ENCODE data around the gene ESAM. TPM values are rescaled to one million over a fixed set of nuclear protein-coding genes. Genes with fewer than 3 reads are reported as not detected.

Gene ESAM
- polyA plus RNA-seq, 1 of the 3 experiments (the other 2 are of a cell fraction), result 1.3 TPM

DNA sequence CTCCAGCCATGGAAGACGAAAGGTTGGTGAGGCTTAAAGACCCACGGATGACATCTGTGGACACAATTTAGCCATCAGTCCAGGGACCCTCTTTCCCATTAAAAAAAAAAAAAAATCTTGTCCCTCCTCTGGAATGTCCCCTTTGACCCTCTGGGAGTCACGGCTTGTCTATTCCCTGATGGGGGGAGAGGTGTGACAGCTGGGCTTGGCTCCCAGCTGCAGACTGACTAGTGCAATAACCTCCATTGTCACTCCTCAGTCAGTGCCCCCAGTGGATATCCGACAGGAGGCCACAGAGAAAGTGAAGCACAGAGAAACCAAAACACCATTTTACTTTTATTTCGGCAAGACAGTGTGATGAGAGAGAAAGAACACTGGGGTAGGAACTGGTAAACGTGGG lies 7.4 kb downstream of the ESAM start:
- WGBS (ENCODE audit: low lambda C conversion rate), result 90% methylated on average over 6 of the region's 6 CpGs
- Histone ChIP-seq H3K4me2 (no peak overlapping the region), H3K9me2 (no peaks in the 10 kb centered on the region), H4K20me1 (ENCODE audit: insufficient read depth) (no peaks in the 10 kb centered on the region), H3K9ac (no peak overlapping the region), H3K79me2 (ENCODE audit: insufficient read depth) (no peaks in the 10 kb centered on the region), H3K27ac (ENCODE audit: low read depth in 2 of 2, low read length in 1 of 2) (no peak overlapping the region), H3K27me3 (ENCODE audit: insufficient read depth) (no peaks in the 10 kb centered on the region), H3K36me3 (replicated peaks in 1 of 2; ENCODE audit: control insufficient read depth in 1 of 2, insufficient read depth in 2 of 2, low read length in 1 of 2) (no peaks in the 10 kb centered on the region), H3K9me3 (no peaks in the 10 kb centered on the region), H3K4me1 (ENCODE audit: control insufficient read depth in 1 of 2, insufficient read depth in 2 of 2, low read depth in 1 of 2, low read length in 1 of 2) (no peaks in the 10 kb centered on the region; a peak in 1 of 4 replicates), H3F3A (replicated peaks; ENCODE audit: insufficient read depth) (peaks cover 6% of the 10 kb centered on the region), H3K4me3 (ENCODE audit: low read depth in 2 of 2, low read length in 1 of 2) (no peak overlapping the region), H2AFZ (ENCODE audit: low read depth) (no peak overlapping the region)
- ChIA-PET POLR2A (interaction anchor here (0.6 kb wide), 1 partner anchor 9 kb away, joined by 3 read pairs; no protein-coding TSS in a partner anchor), CTCF (interaction anchor here (1.6 to 5.3 kb wide), 2 partner anchors 9 to 85 kb away, joined by 6 to 31 read pairs; partner anchors contain the start of gene ESAM)
- DNase-seq, result peak; percentile 5
- TF ChIP-seq POLR2AphosphoS5 (IDR thresholded peaks at IDR 0.05; ENCODE audit: low read depth, low read length) (no peak), RFX5 (IDR thresholded peaks at IDR 0.05; ENCODE audit: low read length) (no peak), RCOR1 (IDR thresholded peaks at IDR 0.05; ENCODE audit: low read length) (no peak), SMC3 (IDR thresholded peaks at IDR 0.05; ENCODE audit: low read depth, low read length) (no peak), TEAD4 (IDR thresholded peaks at IDR 0.05; ENCODE audit: borderline replicate concordance, insufficient read depth) (no peak), TCF12 (IDR thresholded peaks at IDR 0.05) (no peak), MEF2A (IDR thresholded peaks at IDR 0.05; ENCODE audit: borderline replicate concordance, low read depth) (no peak), RAD21 (IDR thresholded peaks at IDR 0.05; ENCODE audit: low read length) (no peak), NFIC (IDR thresholded peaks at IDR 0.05; ENCODE audit: borderline replicate concordance) (no peak)
- TF ChIP-seq, protein P1, sequence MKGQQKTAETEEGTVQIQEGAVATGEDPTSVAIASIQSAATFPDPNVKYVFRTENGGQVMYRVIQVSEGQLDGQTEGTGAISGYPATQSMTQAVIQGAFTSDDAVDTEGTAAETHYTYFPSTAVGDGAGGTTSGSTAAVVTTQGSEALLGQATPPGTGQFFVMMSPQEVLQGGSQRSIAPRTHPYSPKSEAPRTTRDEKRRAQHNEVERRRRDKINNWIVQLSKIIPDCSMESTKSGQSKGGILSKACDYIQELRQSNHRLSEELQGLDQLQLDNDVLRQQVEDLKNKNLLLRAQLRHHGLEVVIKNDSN (IDR thresholded peaks at IDR 0.05; ENCODE audit: borderline replicate concordance, low read depth), result no peak

DNA sequence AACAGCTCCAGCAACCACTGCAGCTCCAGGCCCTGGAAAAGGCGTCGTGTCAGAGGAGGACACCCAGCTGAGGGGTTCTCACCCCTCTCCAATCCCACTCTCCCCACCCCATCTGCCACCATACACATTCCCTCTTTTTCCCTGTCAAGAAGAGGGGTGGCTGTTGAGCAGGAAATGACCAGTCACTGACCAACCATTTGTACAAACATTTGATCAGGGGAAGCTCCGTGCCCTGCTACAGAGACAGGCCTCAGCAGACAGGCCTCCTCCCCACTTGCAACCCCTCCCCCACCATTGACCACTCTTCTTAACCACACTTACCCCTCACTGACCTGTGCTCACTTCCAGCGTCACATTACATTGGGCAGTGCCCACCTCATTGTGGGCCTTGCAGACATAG lies 7.8 kb downstream of the ESAM start:
- WGBS (ENCODE audit: low lambda C conversion rate), result 100% methylated on average over 4 of the region's 4 CpGs
- H3F3A ChIP-seq (replicated peaks; ENCODE audit: insufficient read depth), result peaks cover 6% of the 10 kb centered on the region
- H4K20me1 ChIP-seq (ENCODE audit: insufficient read depth), result no peaks in the 10 kb centered on the region
- no peaks in the 10 kb centered on the region for H3K9me3 ChIP-seq
- peak; percentile 19 for DNase-seq
- H3K9me2 ChIP-seq, result no peaks in the 10 kb centered on the region
- no peaks in the 10 kb centered on the region for H3K79me2 ChIP-seq (ENCODE audit: insufficient read depth)
- H3K9ac ChIP-seq, result no peak overlapping the region
- H3K4me1 ChIP-seq (ENCODE audit: control insufficient read depth in 1 of 2, insufficient read depth in 2 of 2, low read depth in 1 of 2, low read length in 1 of 2), result no peaks in the 10 kb centered on the region; a peak in 1 of 4 replicates
- ChIA-PET CTCF (interaction anchor here (0.6 to 5.3 kb wide), 3 partner anchors 9 to 15 kb away, joined by 3 to 31 read pairs (median 3); partner anchors contain the start of genes ESAM and NRGN), POLR2A (interaction anchor here (0.6 kb wide), 1 partner anchor 10 kb away, joined by 3 read pairs; no protein-coding TSS in a partner anchor)
- H3K4me3 ChIP-seq (ENCODE audit: low read depth in 2 of 2, low read length in 1 of 2), result no peak overlapping the region
- no peaks in the 10 kb centered on the region for H3K27me3 ChIP-seq (ENCODE audit: insufficient read depth)
- TF ChIP-seq GABPA (IDR thresholded peaks at IDR 0.05; ENCODE audit: low read depth) (no peak), NFIC (IDR thresholded peaks at IDR 0.05; ENCODE audit: borderline replicate concordance) (no peak), RFX5 (IDR thresholded peaks at IDR 0.05; ENCODE audit: low read length) (no peak), RXRA (IDR thresholded peaks at IDR 0.05; ENCODE audit: borderline replicate concordance, low read depth) (no peak), RCOR1 (IDR thresholded peaks at IDR 0.05; ENCODE audit: low read length) (no peak), YY1 (IDR thresholded peaks at IDR 0.05; ENCODE audit: low read depth) (no peak), FOXJ3 (CRISPR knock-in tag; IDR thresholded peaks at IDR 0.05) (no peak), MXI1 (IDR thresholded peaks at IDR 0.05; ENCODE audit: low read depth, low read length) (no peak), RAD21 (IDR thresholded peaks at IDR 0.05; ENCODE audit: low read length) (no peak), TEAD4 (IDR thresholded peaks at IDR 0.05; ENCODE audit: borderline replicate concordance, insufficient read depth) (no peak), FOXM1 (IDR thresholded peaks at IDR 0.05; ENCODE audit: low read depth) (no peak), TAF1 (IDR thresholded peaks at IDR 0.05; ENCODE audit: borderline replicate concordance, low read depth, low read length) (no peak), GATA2 (CRISPR knock-in tag; IDR thresholded peaks at IDR 0.05) (no peak), CHD2 (IDR thresholded peaks at IDR 0.05; ENCODE audit: low read length, partially characterized antibody) (no peak), MEF2A (IDR thresholded peaks at IDR 0.05; ENCODE audit: borderline replicate concordance, low read depth) (no peak)
- TF ChIP-seq, protein P2, sequence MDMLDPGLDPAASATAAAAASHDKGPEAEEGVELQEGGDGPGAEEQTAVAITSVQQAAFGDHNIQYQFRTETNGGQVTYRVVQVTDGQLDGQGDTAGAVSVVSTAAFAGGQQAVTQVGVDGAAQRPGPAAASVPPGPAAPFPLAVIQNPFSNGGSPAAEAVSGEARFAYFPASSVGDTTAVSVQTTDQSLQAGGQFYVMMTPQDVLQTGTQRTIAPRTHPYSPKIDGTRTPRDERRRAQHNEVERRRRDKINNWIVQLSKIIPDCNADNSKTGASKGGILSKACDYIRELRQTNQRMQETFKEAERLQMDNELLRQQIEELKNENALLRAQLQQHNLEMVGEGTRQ (IDR thresholded peaks at IDR 0.05; ENCODE audit: borderline replicate concordance, low read depth, low read length), result no peak
- TF ChIP-seq, protein P3, sequence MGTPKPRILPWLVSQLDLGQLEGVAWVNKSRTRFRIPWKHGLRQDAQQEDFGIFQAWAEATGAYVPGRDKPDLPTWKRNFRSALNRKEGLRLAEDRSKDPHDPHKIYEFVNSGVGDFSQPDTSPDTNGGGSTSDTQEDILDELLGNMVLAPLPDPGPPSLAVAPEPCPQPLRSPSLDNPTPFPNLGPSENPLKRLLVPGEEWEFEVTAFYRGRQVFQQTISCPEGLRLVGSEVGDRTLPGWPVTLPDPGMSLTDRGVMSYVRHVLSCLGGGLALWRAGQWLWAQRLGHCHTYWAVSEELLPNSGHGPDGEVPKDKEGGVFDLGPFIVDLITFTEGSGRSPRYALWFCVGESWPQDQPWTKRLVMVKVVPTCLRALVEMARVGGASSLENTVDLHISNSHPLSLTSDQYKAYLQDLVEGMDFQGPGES (IDR thresholded peaks at IDR 0.05; ENCODE audit: low read depth, low read length), result no peak
- TF ChIP-seq, protein P1 (IDR thresholded peaks at IDR 0.05; ENCODE audit: borderline replicate concordance, low read depth), result no peak
- H3K36me3 ChIP-seq (replicated peaks in 1 of 2; ENCODE audit: control insufficient read depth in 1 of 2, insufficient read depth in 2 of 2, low read length in 1 of 2), result no peaks in the 10 kb centered on the region
- H2AFZ ChIP-seq (ENCODE audit: low read depth), result no peak overlapping the region
- H3K4me2 ChIP-seq, result no peak overlapping the region
- no peak overlapping the region for H3K27ac ChIP-seq (ENCODE audit: low read depth in 2 of 2, low read length in 1 of 2)
